HuH-7 (cell line): ENCODE data around the gene MDC1.

Experiments
- DNase-seq: peaks from one replicate; pipeline ENCODE4 v3.0.0; 2011; ENCODE audit warnings: low spot score

The MDC1 gene

DNA sequence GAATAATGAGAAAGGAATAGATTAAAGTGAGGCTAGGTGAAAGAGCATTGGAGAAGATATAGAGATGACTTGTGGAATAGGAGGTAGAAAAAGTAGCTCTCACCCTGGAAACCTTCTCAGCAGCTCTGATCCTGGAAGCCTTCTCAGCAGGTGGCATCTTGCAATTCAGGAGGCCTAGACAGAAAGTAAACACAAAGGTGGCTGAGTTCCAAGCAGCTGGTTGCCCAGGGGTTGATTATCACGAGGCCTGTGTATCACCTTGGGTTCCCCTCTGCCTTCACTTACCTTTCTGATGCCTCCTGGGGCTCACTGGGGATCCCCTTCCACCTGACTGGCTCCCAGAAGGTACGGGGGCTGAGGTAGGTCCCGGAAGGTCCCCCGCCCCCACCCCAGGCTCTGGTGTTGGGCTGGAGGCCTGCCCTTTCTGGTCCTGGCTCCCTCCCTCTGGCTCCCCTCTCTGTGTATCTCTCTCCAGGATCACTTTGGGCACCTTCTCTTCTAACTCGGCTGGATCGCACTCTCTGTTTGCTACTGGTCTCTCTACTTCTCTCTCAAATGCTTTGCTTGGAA lies 9.7 kb downstream of the MDC1 start:
- DNase-seq, result no peak

DNA sequence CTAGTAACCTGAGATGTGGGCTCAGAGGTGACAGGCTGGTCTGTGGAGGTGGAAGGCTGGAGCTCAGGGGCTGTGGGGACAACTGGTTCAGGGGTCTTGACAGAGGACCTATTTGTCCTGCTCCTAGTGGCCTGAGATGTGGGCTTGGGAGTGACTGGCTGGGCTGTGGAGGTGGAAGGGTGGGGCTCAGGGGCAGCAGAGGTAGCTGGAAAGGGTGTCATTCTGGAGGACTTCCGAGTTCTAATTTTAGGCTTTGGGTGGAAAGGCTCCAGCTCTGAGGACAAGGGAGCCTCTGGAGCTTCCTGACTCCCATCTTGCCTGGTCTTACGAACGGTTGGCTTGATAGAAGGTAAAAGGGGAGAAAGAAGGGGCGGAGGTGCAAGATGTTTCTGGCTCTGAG lies 11.5 kb downstream of the MDC1 start:
- no peak for DNase-seq

GRCh38 chr6:30703821-30704220 lies 13.3 kb downstream of the MDC1 start:
- DNase-seq, result no peak

DNA sequence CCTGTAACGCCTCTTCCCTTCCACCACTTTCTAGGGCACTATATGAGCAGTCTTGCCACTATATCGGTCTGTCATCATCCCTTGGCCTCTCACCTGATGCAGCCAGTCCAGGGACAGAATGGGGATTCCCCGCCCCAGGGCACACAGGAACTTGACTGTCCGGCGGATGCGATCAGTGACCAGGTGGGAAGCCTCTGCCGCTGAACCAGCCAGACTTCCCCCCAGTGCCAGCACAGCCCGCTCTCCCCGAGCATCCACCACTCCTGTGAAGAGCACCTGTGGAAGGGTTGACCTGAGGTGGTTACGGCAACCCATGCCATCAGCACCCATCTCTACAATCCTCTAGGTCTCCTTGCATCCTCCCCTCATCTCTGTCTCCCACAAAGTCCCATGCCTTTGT lies 14.1 kb downstream of the MDC1 start:
- no peak for DNase-seq

GRCh38 chr6:30700340-30700739 lies 16.7 kb downstream of the MDC1 start:
- DNase-seq, result no peak

- no peak for DNase-seq
These were observed 20.6 kb downstream of the MDC1 start for GRCh38 chr6:30696432-30696831.

GRCh38 chr6:30691208-30691847 lies 25.8 kb downstream of the MDC1 start:
- no peak for DNase-seq

GRCh38 chr6:30690403-30691207 lies 26.5 kb downstream of the MDC1 start, which contains the start of gene NRM:
TSS of gene NRM (minus strand) at chr6:30690984. CDS start at chr6:30690974, 10 bp downstream.
- peak; percentile 75 for DNase-seq

DNA sequence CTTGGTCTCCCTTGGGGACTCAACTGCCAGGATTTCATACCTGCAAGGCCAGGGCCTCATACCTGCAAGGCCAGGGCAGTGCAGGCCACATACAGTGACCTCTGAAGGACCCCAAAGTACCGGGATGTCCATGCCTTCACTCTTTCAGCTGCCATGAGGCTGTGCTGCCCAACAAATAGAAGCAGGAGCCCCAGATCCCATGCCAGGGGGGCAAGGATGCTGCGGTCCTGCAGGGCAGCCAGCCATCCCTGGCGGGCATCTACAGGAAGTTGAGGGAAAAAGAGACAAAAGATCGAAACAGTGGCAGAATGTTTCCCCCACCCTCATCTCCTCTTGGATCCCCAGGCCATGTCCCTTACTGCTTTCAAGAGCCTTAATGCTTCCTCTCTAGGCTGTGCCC lies 27.1 kb downstream of the MDC1 start:
- DNase-seq, result no peak

DNA sequence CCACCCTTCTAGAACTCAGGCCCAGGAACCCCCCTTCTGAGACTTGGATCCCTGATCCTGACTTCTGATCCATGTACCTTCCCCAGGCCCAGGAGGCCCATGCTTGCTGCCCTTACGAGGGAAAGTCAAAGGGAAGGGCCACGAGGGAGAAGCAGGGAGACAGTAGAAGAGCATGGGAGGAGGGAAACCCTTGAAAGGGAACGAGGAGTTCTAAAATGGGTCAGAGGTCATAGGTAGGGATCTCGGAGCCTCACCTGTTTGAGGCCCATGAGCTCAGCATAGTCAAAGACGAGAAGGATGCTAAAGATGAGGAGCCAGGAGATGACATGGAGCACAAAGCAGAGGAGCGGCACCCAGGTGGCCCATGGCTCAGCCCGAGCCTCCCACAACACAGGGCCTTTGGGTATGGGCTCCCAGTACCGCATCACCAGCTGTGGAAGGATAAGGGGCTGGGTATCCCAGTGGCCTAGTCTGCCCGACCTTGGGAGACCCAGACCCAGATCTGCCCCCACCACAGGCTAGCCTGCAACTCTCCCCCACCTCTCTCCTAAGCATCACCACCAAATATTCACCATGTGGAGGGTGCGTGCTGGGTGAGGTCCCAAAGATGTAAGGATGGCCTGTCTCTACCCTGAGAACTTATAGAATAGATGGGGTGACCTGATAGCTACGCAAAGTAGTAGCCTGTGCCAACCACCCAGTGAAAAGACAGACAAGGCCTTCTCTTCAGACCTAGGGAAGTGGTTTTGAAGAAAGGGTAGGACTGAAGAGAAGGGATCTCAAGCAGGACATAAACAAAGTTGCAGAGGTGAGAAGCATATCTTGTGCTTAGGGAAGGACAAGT lies 27.8 kb downstream of the MDC1 start:
- DNase-seq, result no peak

GRCh38 chr6:30688569-30688968 lies 28.5 kb downstream of the MDC1 start:
- DNase-seq, result no peak

GRCh38 chr6:30687659-30688431 lies 29.2 kb downstream of the MDC1 start:
- no peak for DNase-seq

GRCh38 chr6:30686908-30687658 lies 30.0 kb downstream of the MDC1 start:
- DNase-seq, result peak; percentile 65

- peak; percentile 54 for DNase-seq
These were observed 30.8 kb downstream of the MDC1 start, which contains the start of gene PPP1R18 for GRCh38 chr6:30686009-30686907. TSS of gene PPP1R18 (minus strand) at chr6:30686645. CDS start at chr6:30686018, 627 bp downstream.

GRCh38 chr6:30685157-30686008 lies 31.7 kb downstream of the MDC1 start:
- no peak for DNase-seq

DNA sequence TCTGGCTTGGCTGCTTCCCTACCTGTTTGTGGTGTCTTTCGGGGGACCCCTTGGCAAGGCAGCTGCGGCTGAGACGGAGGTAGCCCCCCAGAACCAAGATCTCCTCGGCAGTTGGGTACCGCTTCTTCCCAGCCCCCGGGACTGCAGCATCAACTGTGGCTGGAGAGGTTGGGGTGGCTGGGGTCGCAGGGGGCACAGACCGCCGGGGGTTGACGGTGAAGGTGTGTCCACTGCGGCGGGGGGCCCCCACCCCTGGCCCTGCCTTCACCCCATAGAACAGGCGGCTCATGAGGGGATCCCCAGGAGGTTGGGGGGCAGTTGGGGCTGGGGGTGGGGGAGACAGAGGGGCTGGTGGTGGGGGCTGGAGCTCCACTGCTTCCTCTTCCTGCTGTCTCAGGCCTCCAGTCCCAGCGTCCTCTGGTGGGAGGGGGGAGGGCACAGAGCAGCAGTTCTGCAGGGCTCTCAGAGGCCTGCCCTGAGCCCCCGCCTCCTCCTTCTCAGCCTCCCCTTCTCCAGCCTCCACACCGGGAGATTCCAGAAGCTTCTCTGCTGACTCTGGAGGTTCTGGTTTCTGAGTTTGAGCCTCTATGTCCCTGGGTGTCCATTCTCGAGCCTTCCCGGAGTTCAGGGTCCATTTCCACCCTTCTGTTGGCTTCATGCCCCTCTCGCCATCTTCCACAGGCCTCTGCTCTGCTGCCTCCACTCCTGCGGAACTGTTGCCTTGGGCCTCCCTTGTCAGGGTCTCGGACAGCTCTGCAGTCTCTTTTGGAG lies 32.5 kb downstream of the MDC1 start:
- no peak for DNase-seq

- DNase-seq, result no peak
These were observed 33.1 kb downstream of the MDC1 start for GRCh38 chr6:30683980-30684338.
